Iris pigment epithelial cell (primary cell): Measurements from ENCODE around the gene GPX3.

ENCODE experiments used
- DNase-seq: peaks from one replicate; pipeline ENCODE4 v3.0.0-alpha.2; 2011; ENCODE audit warnings: low read depth

GPX3 gene

GRCh38 chr5:151014680-151015343 is 5.6 kb upstream of the GPX3 start:
- no peak for DNase-seq

DNA sequence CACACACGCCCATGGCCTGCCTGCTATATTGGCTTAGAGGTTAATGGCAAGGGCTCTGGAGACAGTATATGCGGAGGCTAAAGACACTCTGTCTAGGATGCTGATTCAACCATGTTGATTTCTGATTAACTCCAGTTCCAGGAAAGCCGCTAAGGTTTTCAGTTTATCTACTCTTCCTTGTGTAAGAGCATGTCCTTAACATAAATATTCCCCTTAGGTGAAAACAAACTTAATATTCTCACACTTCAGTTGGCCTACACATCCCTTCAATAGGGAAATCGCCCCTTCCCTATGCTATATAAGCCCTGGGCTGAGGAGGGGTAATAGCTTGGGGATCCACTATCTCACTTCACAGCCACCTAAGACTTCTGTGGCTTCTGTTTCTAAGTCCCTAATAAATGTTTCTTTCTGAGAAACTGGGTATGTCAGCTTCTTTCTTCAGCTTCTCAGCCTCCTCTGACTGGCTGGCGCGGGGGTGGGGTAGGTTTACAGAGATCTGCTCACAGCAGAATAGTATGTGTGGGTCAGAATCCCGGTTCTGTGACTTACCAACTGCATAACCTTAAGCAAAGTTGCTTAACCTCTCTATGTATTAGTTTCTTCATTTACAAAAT is 4.3 kb upstream of the GPX3 start:
- DNase-seq: no peak

GRCh38 chr5:151016700-151017099 is 3.7 kb upstream of the GPX3 start:
- no peak for DNase-seq

- DNase-seq: no peak
Observed at GRCh38 chr5:151017897-151018296, 2.5 kb upstream of the GPX3 start.

GRCh38 chr5:151018846-151019245 is 1.5 kb upstream of the GPX3 start:
- no peak for DNase-seq

DNA sequence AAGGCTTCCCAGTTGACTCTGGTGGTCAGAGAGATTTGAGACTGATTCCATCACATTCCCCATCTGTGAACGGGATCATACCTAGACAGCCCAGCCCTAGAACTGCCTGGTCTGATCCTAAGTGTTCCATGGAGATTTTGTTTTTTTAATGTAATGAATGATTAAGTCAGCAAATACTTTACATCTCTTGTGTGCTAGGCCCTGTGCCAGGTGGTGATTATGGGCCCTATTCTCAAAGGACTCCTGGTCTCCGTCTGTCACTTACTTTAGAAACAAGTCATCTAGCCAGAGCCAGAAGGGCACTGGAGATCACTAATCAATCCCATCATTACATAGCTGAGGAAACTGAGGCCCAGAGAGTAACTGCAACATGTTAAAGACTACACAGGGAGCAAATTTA is 1.1 kb upstream of the GPX3 start:
- DNase-seq: no peak

DNA sequence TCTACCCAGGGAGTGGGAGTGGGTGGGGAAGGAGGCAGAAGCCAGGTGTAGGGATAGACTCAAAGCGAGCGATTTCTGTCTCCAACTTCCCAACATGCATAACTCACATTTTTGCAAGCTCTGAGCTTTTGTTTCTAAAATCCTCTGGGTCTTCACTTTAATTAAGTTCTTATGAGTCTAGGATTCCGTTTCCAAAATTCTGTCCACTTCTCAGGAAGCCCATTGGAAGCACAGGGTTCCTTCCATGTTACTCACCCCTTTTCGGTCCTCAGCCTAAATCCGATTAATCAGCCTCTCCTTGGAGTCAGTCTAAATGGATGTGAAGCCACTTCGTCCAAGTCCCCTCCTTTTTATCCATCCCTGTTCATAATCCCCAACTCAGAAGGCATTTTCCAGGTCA is 1.4 kb downstream of the GPX3 start:
- no peak for DNase-seq

- no peak for DNase-seq
Observed at GRCh38 chr5:151022511-151023018, 2.2 kb downstream of the GPX3 start.

GRCh38 chr5:151023047-151023615 is 2.7 kb downstream of the GPX3 start:
- DNase-seq: peak; percentile 44

- DNase-seq: peak; percentile 24
Observed at GRCh38 chr5:151023651-151024050, 3.3 kb downstream of the GPX3 start.

DNA sequence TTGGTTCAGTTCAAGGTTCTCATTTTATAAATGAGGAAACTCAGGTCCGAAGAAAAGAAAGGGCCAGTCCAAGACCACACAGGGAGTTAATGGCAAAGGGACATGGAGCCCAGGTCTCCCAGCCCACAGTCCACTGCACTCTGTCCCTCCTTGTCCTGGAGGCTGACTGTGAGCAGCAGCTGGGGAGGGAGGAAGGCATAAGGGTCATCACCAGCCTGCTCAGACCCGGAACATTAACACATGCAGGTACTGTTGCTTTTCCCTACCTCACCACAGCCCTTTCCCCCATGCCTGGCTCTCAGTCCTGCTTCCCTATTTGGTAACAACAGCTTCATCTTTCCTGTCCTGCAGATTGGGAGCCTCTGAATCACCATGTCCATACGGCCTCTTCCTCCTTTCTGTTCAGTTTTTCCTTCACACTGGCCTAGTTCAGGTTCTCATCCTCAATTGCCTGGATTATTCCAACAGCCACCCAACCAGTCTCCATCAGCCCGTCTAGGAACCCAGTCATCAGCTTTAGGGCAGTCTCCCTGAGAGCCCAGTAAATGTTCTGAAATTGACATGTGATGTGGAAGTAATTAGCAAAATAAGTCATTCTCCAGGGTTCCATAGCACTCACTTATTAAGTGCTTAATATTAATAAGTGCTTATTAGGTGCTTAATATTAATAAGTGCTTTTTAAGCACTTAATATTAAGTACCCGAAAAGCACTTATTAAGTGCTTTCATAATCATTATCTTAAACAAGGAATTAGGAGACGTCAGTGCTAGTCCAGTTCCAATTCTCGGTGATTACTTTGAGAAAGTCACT is 4.3 kb downstream of the GPX3 start:
- DNase-seq: no peak

DNA sequence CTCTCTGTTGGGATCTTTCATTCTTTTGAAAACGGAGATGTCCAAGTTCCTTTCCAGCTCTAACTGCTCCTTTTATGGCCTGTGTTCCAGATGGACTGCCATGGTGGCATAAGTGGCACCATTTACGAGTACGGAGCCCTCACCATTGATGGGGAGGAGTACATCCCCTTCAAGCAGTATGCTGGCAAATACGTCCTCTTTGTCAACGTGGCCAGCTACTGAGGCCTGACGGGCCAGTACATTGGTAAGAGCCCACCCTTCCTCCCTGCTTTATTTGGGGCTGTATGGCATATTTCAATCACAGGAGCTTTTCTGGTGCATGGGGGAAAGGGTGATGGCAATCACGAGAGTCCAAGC is 4.8 kb downstream of the GPX3 start:
- no peak for DNase-seq

DNA sequence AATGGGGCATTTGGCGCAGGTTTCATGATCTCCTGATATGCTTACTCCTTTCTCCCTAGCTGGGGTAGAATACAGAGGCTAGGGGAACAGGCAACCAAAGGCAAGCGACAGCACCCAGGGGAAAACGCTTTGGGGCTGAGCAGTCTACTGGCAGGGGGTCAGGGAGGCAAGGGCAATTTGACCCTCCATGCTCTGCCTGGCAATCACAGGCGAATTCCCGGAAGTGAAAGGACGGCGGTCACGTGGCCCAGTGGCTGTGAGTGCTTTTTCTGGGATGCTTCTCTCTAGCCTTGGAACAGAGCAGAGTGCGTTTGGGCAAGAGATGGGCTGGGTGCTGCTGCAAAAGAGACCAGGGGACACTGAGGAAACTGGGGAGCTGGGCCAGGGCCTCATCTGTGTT is 5.7 kb downstream of the GPX3 start:
- no peak for DNase-seq

- DNase-seq: no peak
Observed at GRCh38 chr5:151026679-151027078, 6.3 kb downstream of the GPX3 start.

DNA sequence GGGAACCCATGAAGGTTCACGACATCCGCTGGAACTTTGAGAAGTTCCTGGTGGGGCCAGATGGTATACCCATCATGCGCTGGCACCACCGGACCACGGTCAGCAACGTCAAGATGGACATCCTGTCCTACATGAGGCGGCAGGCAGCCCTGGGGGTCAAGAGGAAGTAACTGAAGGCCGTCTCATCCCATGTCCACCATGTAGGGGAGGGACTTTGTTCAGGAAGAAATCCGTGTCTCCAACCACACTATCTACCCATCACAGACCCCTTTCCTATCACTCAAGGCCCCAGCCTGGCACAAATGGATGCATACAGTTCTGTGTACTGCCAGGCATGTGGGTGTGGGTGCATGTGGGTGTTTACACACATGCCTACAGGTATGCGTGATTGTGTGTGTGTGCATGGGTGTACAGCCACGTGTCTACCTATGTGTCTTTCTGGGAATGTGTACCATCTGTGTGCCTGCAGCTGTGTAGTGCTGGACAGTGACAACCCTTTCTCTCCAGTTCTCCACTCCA is 7.6 kb downstream of the GPX3 start:
- no peak for DNase-seq

GRCh38 chr5:151028717-151029116 is 8.3 kb downstream of the GPX3 start:
- no peak for DNase-seq

- DNase-seq: no peak
Observed at GRCh38 chr5:151029179-151030055, 9.0 kb downstream of the GPX3 start.

- DNase-seq: no peak
Observed at GRCh38 chr5:151030056-151030336, 9.6 kb downstream of the GPX3 start.

- no peak for DNase-seq
Observed at GRCh38 chr5:151030379-151030778, 10.0 kb downstream of the GPX3 start.

- no peak for DNase-seq
Observed at GRCh38 chr5:151031554-151031953, 11.2 kb downstream of the GPX3 start.

GRCh38 chr5:151033217-151033934 is 13.0 kb downstream of the GPX3 start:
- DNase-seq: no peak
